SH-SY5Y (cell line): ENCODE measurements around the gene M1AP.

Experiments
- GATA2 ChIP-seq: IDR thresholded peaks from 2 replicates; pipeline ENCODE4 v1.6.1; 2011; ENCODE audit warnings: mild to moderate bottlenecking, low read depth, low read length
- GATA3 ChIP-seq: IDR thresholded peaks from 2 replicates; pipeline ENCODE4 v1.6.1; 2011; ENCODE audit warnings: low read depth, mild to moderate bottlenecking, low read length, moderate library complexity

- TF ChIP-seq GATA2 (no peak), GATA3 (no peak)
Observed at GRCh38 chr2:74691929-74692328, 43.8 kb upstream of the M1AP start.
